Measurements from ENCODE around the gene FAM193B.
"Not testable (repeated sequence)": the region's sequence is repeated elsewhere in the genome, so short reads cannot be mapped to it uniquely, and the experiment has no call there.

The FAM193B gene

GRCh38 chr5:177575488-177575887 is 21.1 kb upstream of the FAM193B start:
- DNase-seq = no peak

GRCh38 chr5:177569894-177570293 is 15.5 kb upstream of the FAM193B start:
- no peak for DNase-seq

- no peak for DNase-seq
These were observed 14.0 kb upstream of the FAM193B start for GRCh38 chr5:177568326-177568725.

GRCh38 chr5:177565046-177565445 is 10.7 kb upstream of the FAM193B start:
- DNase-seq = no peak

- not testable (repeated sequence) for DNase-seq
These were observed 5.1 kb upstream of the FAM193B start for GRCh38 chr5:177559446-177559941.

GRCh38 chr5:177557796-177558195 is 3.4 kb upstream of the FAM193B start:
- no peak for DNase-seq

- DNase-seq = no peak
These were observed 2.8 kb upstream of the FAM193B start for GRCh38 chr5:177557041-177557647.

- DNase-seq = no peak
These were observed 1.3 kb upstream of the FAM193B start for GRCh38 chr5:177555665-177556064.

- no peak for DNase-seq
These were observed 865 bp upstream of the FAM193B start for GRCh38 chr5:177555228-177555627.

- DNase-seq = no peak
These were observed 513 bp downstream of the FAM193B start for GRCh38 chr5:177553671-177554429.

GRCh38 chr5:177552839-177553455 is 1.4 kb downstream of the FAM193B start:
- no peak for DNase-seq

- no peak for DNase-seq
These were observed 4.2 kb downstream of the FAM193B start for GRCh38 chr5:177550122-177550521.

- no peak for DNase-seq
These were observed 5.9 kb downstream of the FAM193B start for GRCh38 chr5:177548495-177548894.

GRCh38 chr5:177547736-177548135 is 6.6 kb downstream of the FAM193B start:
- no peak for DNase-seq

GRCh38 chr5:177546258-177546741 is 8.1 kb downstream of the FAM193B start:
- peak; percentile 98 for DNase-seq

- peak; percentile 95 for DNase-seq
These were observed 8.7 kb downstream of the FAM193B start for GRCh38 chr5:177545487-177546257.

GRCh38 chr5:177542816-177543465 is 11.4 kb downstream of the FAM193B start:
- no peak for DNase-seq

GRCh38 chr5:177540438-177540837 is 13.9 kb downstream of the FAM193B start:
- DNase-seq = no peak

- peak; percentile 86 for DNase-seq
These were observed 15.0 kb downstream of the FAM193B start for GRCh38 chr5:177539411-177539810.

GRCh38 chr5:177538876-177539275 is 15.5 kb downstream of the FAM193B start:
- DNase-seq = no peak

- peak; percentile 81 for DNase-seq
These were observed 16.7 kb downstream of the FAM193B start for GRCh38 chr5:177537389-177538361.
